Mesenteric fat pad (tissue), 1 donor: Measurements from ENCODE around the gene MYO9A. TPM values are rescaled to one million over a fixed set of nuclear protein-coding genes. Genes with fewer than 3 reads are reported as not detected.
"Not testable (repeated sequence)": the region's sequence is repeated elsewhere in the genome, so short reads cannot be mapped to it uniquely, and the experiment has no call there.

Experiments used
- DNase-seq: peaks from one replicate; pipeline ENCODE4 v3.0.0-alpha.2; 2020; ENCODE audit warnings: low spot score
- total RNA-seq: library from RNA; stranded (reverse); fragmentation: NEBNext Ultra II Directional; extraction: Animal tissue kit (Norgen Biotek cat#: 25700); gene quantifications from one replicate; pipeline ENCODE4 v1.2.1, GENCODE V29; 2021
- donor health status: DM: yes; HTN: yes; CAD: no.

MYO9A gene
- total RNA-seq, 1 donor from 2014 or later: 47.1 TPM

- no peak for DNase-seq
These were observed 25.3 kb downstream of the MYO9A start for GRCh38 chr15:72092691-72093090.

GRCh38 chr15:72092006-72092405 is 25.9 kb downstream of the MYO9A start:
- no peak for DNase-seq

GRCh38 chr15:72086920-72087648 is 30.9 kb downstream of the MYO9A start:
- DNase-seq: no peak

GRCh38 chr15:72086010-72086697 is 31.8 kb downstream of the MYO9A start:
- no peak for DNase-seq

- DNase-seq: no peak
These were observed 35.8 kb downstream of the MYO9A start for GRCh38 chr15:72082176-72082575.

- DNase-seq: no peak
These were observed 39.1 kb downstream of the MYO9A start for GRCh38 chr15:72078887-72079286.

GRCh38 chr15:72077950-72078349 is 40.0 kb downstream of the MYO9A start:
- DNase-seq: no peak

GRCh38 chr15:72074335-72075060 is 43.5 kb downstream of the MYO9A start:
- no peak for DNase-seq

GRCh38 chr15:72071448-72071825 is 46.5 kb downstream of the MYO9A start:
- not testable (repeated sequence) for DNase-seq

- no peak for DNase-seq
These were observed 47.0 kb downstream of the MYO9A start for GRCh38 chr15:72070817-72071447.

GRCh38 chr15:72068856-72069255 is 49.1 kb downstream of the MYO9A start:
- DNase-seq: no peak

GRCh38 chr15:72065801-72066200 is 52.1 kb downstream of the MYO9A start:
- DNase-seq: no peak

GRCh38 chr15:72063186-72063585 is 54.8 kb downstream of the MYO9A start:
- no peak for DNase-seq

- DNase-seq: no peak
These were observed 55.6 kb downstream of the MYO9A start for GRCh38 chr15:72062319-72062718.

- DNase-seq: no peak
These were observed 57.2 kb downstream of the MYO9A start for GRCh38 chr15:72060687-72061250.

GRCh38 chr15:72058585-72058984 is 59.4 kb downstream of the MYO9A start:
- DNase-seq: no peak

- no peak for DNase-seq
These were observed 60.3 kb downstream of the MYO9A start for GRCh38 chr15:72057548-72058091.

GRCh38 chr15:72056217-72056616 is 61.7 kb downstream of the MYO9A start:
- not testable (repeated sequence) for DNase-seq

GRCh38 chr15:72053297-72053696 is 64.7 kb downstream of the MYO9A start:
- not testable (repeated sequence) for DNase-seq

GRCh38 chr15:72050700-72051099 is 67.2 kb downstream of the MYO9A start:
- no peak for DNase-seq

GRCh38 chr15:72047020-72047419 is 70.9 kb downstream of the MYO9A start:
- no peak for DNase-seq
